Fibroblast of the aortic adventitia (primary cell): ENCODE measurements around the gene RNF11. TPM values are rescaled to one million over a fixed set of nuclear protein-coding genes. Genes with fewer than 3 reads are reported as not detected.
"Not testable (repeated sequence)": the region's sequence is repeated elsewhere in the genome, so short reads cannot be mapped to it uniquely, and the experiment has no call there.

Experiments used
- DNase-seq: peaks from one replicate; pipeline ENCODE4 v3.0.0-alpha.2; 2010; ENCODE audit warnings: low read depth
- H3K4me3 ChIP-seq: 2 replicates; pipeline ENCODE4 v1.5.1; 2011; ENCODE audit warnings: low read depth, mild to moderate bottlenecking, control low read depth, low read length, moderate library complexity
- total RNA-seq: library from RNA; depleted of rRNA; stranded (reverse); fragments of >200 nt; gene quantifications from 2 replicates; pipeline ENCODE4 v1.2.3, GENCODE V29; 2012; ENCODE audit warnings: low replicate concordance
- TF ChIP-seq, protein P1 (sequence below): IDR thresholded peaks from 2 replicates; pipeline ENCODE4 v1.5.1; 2011; ENCODE audit warnings: mild to moderate bottlenecking, low read length, control low read depth, inconsistent platforms; ENCODE audit not compliant: insufficient read depth

RNF11 gene
- total RNA-seq, 1 donor: 112 TPM

DNA sequence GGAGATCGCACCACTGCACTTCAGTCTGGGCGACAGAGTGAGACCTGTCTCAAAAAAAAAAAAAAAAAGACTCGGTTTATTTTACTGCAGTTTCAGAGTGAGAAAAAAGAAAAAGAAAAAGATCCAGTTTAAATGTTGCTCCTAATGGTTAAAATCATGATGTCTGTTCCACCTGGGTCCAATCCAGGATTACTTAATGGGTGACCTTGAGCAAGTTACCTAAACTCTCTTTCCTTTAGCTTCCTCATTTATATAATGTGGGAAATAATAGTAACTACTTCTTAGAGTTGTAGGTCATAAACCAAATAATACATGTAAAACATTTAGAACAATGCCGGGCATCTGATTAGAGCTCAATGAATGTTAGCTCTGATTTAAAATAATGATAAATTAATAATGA, 19.4 kb upstream of the RNF11 start:
- TF ChIP-seq, protein P1, sequence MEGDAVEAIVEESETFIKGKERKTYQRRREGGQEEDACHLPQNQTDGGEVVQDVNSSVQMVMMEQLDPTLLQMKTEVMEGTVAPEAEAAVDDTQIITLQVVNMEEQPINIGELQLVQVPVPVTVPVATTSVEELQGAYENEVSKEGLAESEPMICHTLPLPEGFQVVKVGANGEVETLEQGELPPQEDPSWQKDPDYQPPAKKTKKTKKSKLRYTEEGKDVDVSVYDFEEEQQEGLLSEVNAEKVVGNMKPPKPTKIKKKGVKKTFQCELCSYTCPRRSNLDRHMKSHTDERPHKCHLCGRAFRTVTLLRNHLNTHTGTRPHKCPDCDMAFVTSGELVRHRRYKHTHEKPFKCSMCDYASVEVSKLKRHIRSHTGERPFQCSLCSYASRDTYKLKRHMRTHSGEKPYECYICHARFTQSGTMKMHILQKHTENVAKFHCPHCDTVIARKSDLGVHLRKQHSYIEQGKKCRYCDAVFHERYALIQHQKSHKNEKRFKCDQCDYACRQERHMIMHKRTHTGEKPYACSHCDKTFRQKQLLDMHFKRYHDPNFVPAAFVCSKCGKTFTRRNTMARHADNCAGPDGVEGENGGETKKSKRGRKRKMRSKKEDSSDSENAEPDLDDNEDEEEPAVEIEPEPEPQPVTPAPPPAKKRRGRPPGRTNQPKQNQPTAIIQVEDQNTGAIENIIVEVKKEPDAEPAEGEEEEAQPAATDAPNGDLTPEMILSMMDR: no peak

DNA sequence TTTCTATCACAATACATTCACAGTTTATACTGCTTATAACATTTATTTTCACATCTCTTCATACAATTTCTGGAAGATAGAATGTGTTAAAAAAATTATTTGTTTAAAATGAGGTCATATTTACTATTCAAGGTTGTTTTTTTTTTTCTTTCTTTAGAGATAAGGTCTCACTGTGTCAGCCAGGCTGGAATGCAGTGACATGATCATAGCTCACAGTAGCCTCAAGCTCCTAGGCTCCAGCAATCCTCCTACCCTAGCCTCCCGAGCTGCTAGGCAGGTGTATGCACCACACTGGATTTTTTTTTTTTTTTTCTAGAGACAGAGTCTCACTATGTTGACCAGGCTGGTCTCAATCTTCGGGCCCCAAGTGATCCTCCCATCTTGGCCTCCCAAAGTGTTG, 19.0 kb upstream of the RNF11 start:
- H3K4me3 ChIP-seq: no peak overlapping the region
- TF ChIP-seq, protein P1: no peak
- no peak for DNase-seq

More for the DNA sequence above, 19.4 kb upstream of the RNF11 start:
- no peak for DNase-seq
- H3K4me3 ChIP-seq: no peak overlapping the region

DNA sequence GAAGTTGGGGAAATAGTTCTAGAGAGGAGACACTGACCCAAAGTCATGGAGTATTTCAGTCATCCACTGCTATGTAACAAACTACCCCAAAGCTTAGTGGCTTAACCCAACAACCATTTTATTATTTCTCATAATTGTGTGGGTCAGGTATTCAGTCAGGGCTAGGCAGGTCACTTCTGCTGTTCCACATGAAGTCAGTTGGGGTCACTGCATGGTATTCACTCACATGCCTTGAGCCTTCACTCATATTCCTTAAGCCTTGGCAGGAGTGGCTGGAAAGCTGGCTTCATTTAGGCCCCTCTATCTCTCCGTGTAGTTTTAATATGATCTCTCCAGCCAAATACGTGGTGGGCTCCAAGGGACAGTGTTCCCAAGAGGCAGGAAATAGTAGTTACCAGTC, 17.5 kb upstream of the RNF11 start:
- H3K4me3 ChIP-seq: no peak overlapping the region
- DNase-seq: no peak
- TF ChIP-seq, protein P1: no peak

DNA sequence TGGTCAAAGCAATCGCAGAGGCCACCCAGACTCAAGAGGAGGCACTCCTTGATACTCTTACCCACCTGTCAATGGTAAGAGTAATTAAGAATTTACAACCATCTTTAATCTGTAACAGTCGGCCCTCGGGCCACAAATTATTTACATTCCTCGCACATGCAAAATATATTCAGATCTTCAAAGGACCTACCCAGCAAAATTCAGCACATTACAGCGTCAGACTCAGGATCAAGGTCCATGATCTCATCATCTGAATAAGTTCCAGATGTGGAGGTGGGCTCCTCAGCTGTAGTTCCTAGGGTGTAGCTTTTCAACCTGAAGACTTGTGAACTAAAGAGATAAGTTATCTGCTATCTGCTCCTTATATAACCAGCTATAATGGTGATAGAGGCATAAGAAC, 17.1 kb upstream of the RNF11 start:
- TF ChIP-seq, protein P1: no peak
- no peak overlapping the region for H3K4me3 ChIP-seq
- no peak for DNase-seq

DNA sequence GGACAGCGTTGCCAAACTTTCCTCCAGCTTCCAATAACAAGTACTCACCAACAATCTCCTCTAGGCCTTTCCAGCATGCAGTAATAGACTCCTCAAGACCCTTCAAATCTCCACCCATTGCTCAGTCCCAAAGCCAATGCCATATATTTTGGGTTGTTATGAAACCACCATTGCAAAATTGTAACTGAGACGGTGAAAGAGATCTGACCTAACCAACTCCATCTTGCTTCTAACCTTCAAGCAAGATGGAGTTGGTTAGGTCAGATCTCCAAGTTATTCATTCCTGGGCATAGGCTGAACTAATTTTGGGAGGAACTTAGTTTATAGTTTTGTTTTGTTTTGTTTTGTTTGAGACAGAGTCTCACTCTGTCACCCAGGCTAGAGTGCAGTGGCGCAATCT, 14.5 kb upstream of the RNF11 start:
- not testable (repeated sequence) for DNase-seq, H3K4me3 ChIP-seq

DNA sequence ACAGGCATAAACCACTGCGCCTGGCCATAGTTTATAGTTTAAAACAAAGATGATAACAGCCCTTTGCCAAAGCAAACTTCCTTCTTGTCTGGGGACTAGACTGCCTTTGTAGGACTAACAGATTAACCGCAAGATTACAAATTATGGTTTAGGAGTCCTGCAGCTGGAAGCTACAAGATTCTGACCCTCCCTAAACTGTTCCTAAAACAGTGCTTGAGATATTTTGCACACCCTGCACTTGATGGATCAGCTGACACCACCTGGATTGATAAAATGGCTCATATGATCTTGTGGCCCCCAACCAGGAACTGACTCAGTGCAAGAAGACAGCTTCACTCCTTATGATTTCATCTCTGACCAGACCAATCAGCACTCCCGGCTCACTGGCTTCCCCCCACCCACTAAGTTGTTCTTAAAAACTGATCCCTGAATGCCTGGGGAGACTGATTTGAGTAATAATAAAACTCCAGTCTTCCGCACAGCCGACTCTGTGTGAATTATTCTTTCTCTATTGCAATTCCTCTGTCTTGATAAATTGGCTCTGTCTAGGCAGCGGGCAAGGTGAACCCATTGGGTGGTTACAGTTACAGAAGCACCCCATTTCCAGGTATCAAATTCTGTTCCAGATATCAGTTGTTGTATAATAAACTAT, 13.8 kb upstream of the RNF11 start:
- no peak overlapping the region for H3K4me3 ChIP-seq
- TF ChIP-seq, protein P1: no peak
- no peak for DNase-seq

DNA sequence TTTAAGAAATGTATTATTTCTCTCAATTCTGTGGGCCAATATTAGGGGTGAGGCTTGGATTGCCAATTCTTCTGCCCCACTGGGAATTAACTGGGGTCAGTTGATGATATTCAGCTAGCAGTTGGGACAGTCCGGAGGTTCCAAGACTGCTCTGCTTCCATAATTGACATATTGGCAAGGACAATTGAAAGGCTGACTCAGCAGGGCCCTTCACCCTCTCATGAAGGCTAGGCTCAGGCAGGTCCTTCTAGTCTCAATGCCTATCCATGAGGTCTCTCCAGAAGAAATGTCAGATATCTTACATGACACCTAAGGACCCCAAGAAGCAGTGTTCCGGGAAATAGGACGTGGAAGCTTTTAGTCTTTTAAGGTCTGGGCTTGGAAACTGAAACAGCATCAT, 13.3 kb upstream of the RNF11 start:
- DNase-seq: no peak
- TF ChIP-seq, protein P1: no peak
- H3K4me3 ChIP-seq: no peak overlapping the region
